ENCODE data around the gene KIFC3.
"Not testable (repeated sequence)": the region's sequence is repeated elsewhere in the genome, so short reads cannot be mapped to it uniquely, and the experiment has no call there.

The KIFC3 gene

GRCh38 chr16:57786632-57787518, 15.4 kb downstream of the KIFC3 start:
- DNase-seq (ENCODE audit: low spot score): no peak

GRCh38 chr16:57785924-57786323, 16.4 kb downstream of the KIFC3 start:
- no peak for DNase-seq (ENCODE audit: low spot score)

- DNase-seq (ENCODE audit: low spot score): no peak
These were observed 16.9 kb downstream of the KIFC3 start for GRCh38 chr16:57785385-57785784.

- no peak for DNase-seq (ENCODE audit: low spot score)
These were observed 18.0 kb downstream of the KIFC3 start for GRCh38 chr16:57784334-57784733.

- DNase-seq (ENCODE audit: low spot score): no peak
These were observed 18.4 kb downstream of the KIFC3 start for GRCh38 chr16:57783883-57784282.

GRCh38 chr16:57783116-57783515, 19.2 kb downstream of the KIFC3 start:
- no peak for DNase-seq (ENCODE audit: low spot score)

- not testable (repeated sequence) for DNase-seq (ENCODE audit: low spot score)
These were observed 19.7 kb downstream of the KIFC3 start for GRCh38 chr16:57782607-57783055.

- no peak for DNase-seq (ENCODE audit: low spot score)
These were observed 20.3 kb downstream of the KIFC3 start for GRCh38 chr16:57781741-57782606.

GRCh38 chr16:57781349-57781740, 20.9 kb downstream of the KIFC3 start:
- DNase-seq (ENCODE audit: low spot score): no peak

- not testable (repeated sequence) for DNase-seq (ENCODE audit: low spot score)
These were observed 22.5 kb downstream of the KIFC3 start for GRCh38 chr16:57779836-57780235.

GRCh38 chr16:57778658-57779057, 23.6 kb downstream of the KIFC3 start:
- DNase-seq (ENCODE audit: low spot score): no peak

- no peak for DNase-seq (ENCODE audit: low spot score)
These were observed 26.4 kb downstream of the KIFC3 start for GRCh38 chr16:57775661-57776469.

- DNase-seq (ENCODE audit: low spot score): no peak
These were observed 27.5 kb downstream of the KIFC3 start for GRCh38 chr16:57774705-57775285.

- no peak for DNase-seq (ENCODE audit: low spot score)
These were observed 28.5 kb downstream of the KIFC3 start for GRCh38 chr16:57773655-57774295.

GRCh38 chr16:57773019-57773418, 29.3 kb downstream of the KIFC3 start:
- no peak for DNase-seq (ENCODE audit: low spot score)

- no peak for DNase-seq (ENCODE audit: low spot score)
These were observed 31.0 kb downstream of the KIFC3 start for GRCh38 chr16:57771141-57771785.

GRCh38 chr16:57770361-57770760, 31.9 kb downstream of the KIFC3 start:
- no peak for DNase-seq (ENCODE audit: low spot score)

GRCh38 chr16:57769541-57770145, 32.6 kb downstream of the KIFC3 start:
- DNase-seq (ENCODE audit: low spot score): no peak

- no peak for DNase-seq (ENCODE audit: low spot score)
These were observed 35.5 kb downstream of the KIFC3 start for GRCh38 chr16:57766714-57767348.
